HepG2 (cell line): Measurements from ENCODE around the gene CHTF18.

Experiments
- CTCF ChIP-seq: sonication (generic); formaldehyde crosslinking; IDR thresholded peaks from 2 replicates; pipeline ENCODE4 v1.5.0; 2020; ENCODE audit warnings: mild to moderate bottlenecking, missing genetic modification reagents, moderate library complexity
- NR2F2 ChIP-seq: IDR thresholded peaks from 2 replicates; pipeline ENCODE4 v1.6.1; 2012; ENCODE audit warnings: low read depth, inconsistent platforms, borderline replicate concordance
- TBP ChIP-seq: sonication (generic); formaldehyde crosslinking; IDR thresholded peaks from 2 replicates; pipeline ENCODE4 v1.5.0; 2020; ENCODE audit warnings: missing genetic modification reagents

- TF ChIP-seq CTCF (CRISPR knock-in tag) (no peak), NR2F2 (no peak), TBP (CRISPR knock-in tag) (no peak)
Measured at GRCh38 chr16:781346-782010, 6.9 kb upstream of the CHTF18 start.
